K562 (cell line): Measurements from ENCODE around the gene OGFR. TPM values are rescaled to one million over a fixed set of nuclear protein-coding genes. Genes with fewer than 3 reads are reported as not detected.
A peak's percentile ranks its signal among the peaks of the same experiment; 100 is the strongest.

ENCODE experiments used
- CBFB ChIP-seq: sonication (generic); formaldehyde crosslinking; IDR thresholded peaks from 2 replicates; pipeline ENCODE4 v1.4.0; 2020; ENCODE audit warnings: mild to moderate bottlenecking, missing genetic modification reagents
- CCNT2 ChIP-seq: IDR thresholded peaks from 2 replicates; pipeline ENCODE4 v1.6.1; 2011; ENCODE audit warnings: borderline replicate concordance, low read depth, mild to moderate bottlenecking, moderate library complexity, mixed read lengths, low read length; ENCODE audit not compliant: insufficient read length; ENCODE audit errors: extremely low read depth
- CHAMP1 ChIP-seq: fragments of 450-650 bp; IDR thresholded peaks from 2 replicates; pipeline ENCODE4 v1.6.1; 2016; ENCODE audit warnings: mild to moderate bottlenecking
- CHD4 ChIP-seq: fragments of 200-600 bp; sonication (generic); IDR thresholded peaks from 3 replicates; pipeline ENCODE4 v1.6.1; 2012; ENCODE audit warnings: low read depth, mild to moderate bottlenecking, mixed read lengths, low read length, inconsistent platforms; ENCODE audit not compliant: insufficient read depth, insufficient replicate concordance, poor library complexity, severe bottlenecking
- E2F8 ChIP-seq: fragments of 450-650 bp; IDR thresholded peaks from 2 replicates; pipeline ENCODE4 v1.7.1; 2018; ENCODE audit warnings: mild to moderate bottlenecking, low read depth; ENCODE audit not compliant: partially characterized antibody
- KDM2B ChIP-seq: fragments of 250-450 bp; sonication (Bioruptor Pico); IDR thresholded peaks from 2 replicates; pipeline ENCODE4 v1.8.0; 2021; ENCODE audit warnings: mild to moderate bottlenecking, moderate library complexity
- MECOM ChIP-seq: fragments of 250-450 bp; sonication (Bioruptor Pico); IDR thresholded peaks from 2 replicates; pipeline ENCODE4 v1.8.0; 2022; ENCODE audit warnings: inconsistent platforms
- MEF2A ChIP-seq: IDR thresholded peaks from 2 replicates; pipeline ENCODE4 v1.6.1; 2011; ENCODE audit warnings: low read depth, mild to moderate bottlenecking, low read length, moderate library complexity; ENCODE audit not compliant: control insufficient read depth
- MLLT1 ChIP-seq, 2 experiments: fragments of 450-650 bp; IDR thresholded peaks; 2 replicates each; pipeline ENCODE4 v1.6.1; 2016
- MTA2 ChIP-seq: fragments of 450-650 bp; IDR thresholded peaks from 2 replicates; pipeline ENCODE4 v1.6.1; 2016; ENCODE audit warnings: low read depth
- MXI1 ChIP-seq: IDR thresholded peaks from 2 replicates; pipeline ENCODE4 v1.6.1; 2011; ENCODE audit warnings: low read depth, mild to moderate bottlenecking, improper control_type of control experiment, low read length
- NFATC3 ChIP-seq: fragments of 450-650 bp; IDR thresholded peaks from 2 replicates; pipeline ENCODE4 v1.6.1; 2017; ENCODE audit warnings: mild to moderate bottlenecking
- PTTG1 ChIP-seq: fragments of 450-650 bp; IDR thresholded peaks from 2 replicates; pipeline ENCODE4 v1.6.1; 2016; ENCODE audit warnings: low read depth, mild to moderate bottlenecking, missing genetic modification characterization, missing compliant biosample characterization
- PYGO2 ChIP-seq: fragments of 450-650 bp; IDR thresholded peaks from 2 replicates; pipeline ENCODE4 v1.6.1; 2016; ENCODE audit warnings: mild to moderate bottlenecking, missing genetic modification characterization, moderate library complexity, missing compliant biosample characterization
- SAP30 ChIP-seq: fragments of 200-600 bp; sonication (generic); IDR thresholded peaks from 2 replicates; pipeline ENCODE4 v1.6.1; 2012; ENCODE audit warnings: borderline replicate concordance, low read depth, mild to moderate bottlenecking, moderate library complexity, low read length, control low read depth, inconsistent platforms; ENCODE audit not compliant: insufficient read depth, poor library complexity, severe bottlenecking
- SIN3A ChIP-seq, 2 experiments: fragments of 150-350 bp in 1 of 2; IDR thresholded peaks; 2 replicates each; pipeline ENCODE4 v1.6.1; 2011 to 2016; ENCODE audit warnings: borderline replicate concordance in 2 of 2, low read depth in 2 of 2, low read length in 2 of 2, mild to moderate bottlenecking in 2 of 2, moderate library complexity in 2 of 2; ENCODE audit not compliant: control insufficient read depth in 1 of 2
- SPI1 ChIP-seq: IDR thresholded peaks from 2 replicates; pipeline ENCODE4 v1.6.1; 2011; ENCODE audit warnings: low read depth, low read length, control low read depth, borderline replicate concordance
- TEAD2 ChIP-seq: fragments of 450-650 bp; IDR thresholded peaks from 2 replicates; pipeline ENCODE4 v1.6.1; 2016; ENCODE audit warnings: missing genetic modification characterization, control low read depth, missing compliant biosample characterization
- TRIM28 ChIP-seq: fragments of 450-650 bp; IDR thresholded peaks from 2 replicates; pipeline ENCODE4 v1.6.1; 2017
- ZBTB1 ChIP-seq: sonication (generic); formaldehyde crosslinking; IDR thresholded peaks from 2 replicates; pipeline ENCODE4 v1.8.1; 2023; ENCODE audit warnings: missing genetic modification reagents, low read depth, mild to moderate bottlenecking, borderline replicate concordance
- ZNF174 ChIP-seq: fragments of 250-450 bp; sonication (Bioruptor Pico); IDR thresholded peaks from 2 replicates; pipeline ENCODE4 v1.4.0; 2020; ENCODE audit warnings: mild to moderate bottlenecking
- polyA plus RNA-seq, 8 experiments: library from polyadenylated mRNA; depleted of rRNA in 4 of 8; stranded (reverse) in 5 of 8; unstranded in 3 of 8; fragments of >200 nt; fragmentation: Nextera tagmentation in 2 of 8; fragmentation: Illumina TruSeq in 1 of 8; extraction: Ambion mirVana in 2 of 8; extraction: Trizol in 1 of 8; gene quantifications; 2 replicates each; pipeline versions ENCODE4 v1.2.1 to v1.2.3, GENCODE V29; 2011 to 2014; ENCODE audit warnings: inconsistent platforms in 1 of 8, missing spikeins in 1 of 8
- total RNA-seq, 7 experiments: library from RNA; depleted of rRNA in 6 of 7; stranded (reverse); fragments of >200 nt in 6 of 7; fragmentation: Illumina TruSeq in 2 of 7; extraction: Trizol in 2 of 7; gene quantifications; 2 replicates each; pipeline versions ENCODE4 v1.2.1 to v1.2.3, GENCODE V29; 2011 to 2021; ENCODE audit warnings: low replicate concordance in 1 of 7

OGFR gene
- total and polyA plus RNA-seq, 9 of the 15 experiments (the other 6 are each of a cell fraction or from before 2014, with no cell fraction given) = 0.39 to 56.3 (median 17.5) TPM

- no peak for TF ChIP-seq CHD4
- TF ChIP-seq MLLT1 (IDR thresholded peaks at IDR 0.05) = no peak
- no peak for TF ChIP-seq CBFB (CRISPR knock-in tag)
- TF ChIP-seq TRIM28 = no peak
- peak; percentile 22 for TF ChIP-seq CCNT2
- TF ChIP-seq MECOM (CRISPR knock-in tag) = no peak
- peak; percentile 53; the same call in 1 of the 2 replicates for TF ChIP-seq KDM2B (CRISPR knock-in tag)
- no peak for TF ChIP-seq TEAD2 (tag)
- no peak for TF ChIP-seq MTA2
- TF ChIP-seq MXI1 = 0 out of 2 replicates have a peak, but pooled peaks have one; percentile 55
- no peak for TF ChIP-seq ZNF174
- TF ChIP-seq SIN3A (IDR thresholded peaks at IDR 0.05; ENCODE audit: borderline replicate concordance in 2 of 2, control insufficient read depth in 1 of 2, low read depth in 2 of 2, low read length in 2 of 2) = peak in 1 of 2 experiments; percentile 86; a peak in 1 of 4 replicates
- TF ChIP-seq CHAMP1 = no peak
- TF ChIP-seq SAP30 = peak; percentile 77
- TF ChIP-seq MEF2A = no peak
- TF ChIP-seq NFATC3 = no peak
- TF ChIP-seq E2F8 = no peak
- no peak for TF ChIP-seq SPI1
- TF ChIP-seq ZBTB1 = no peak
- TF ChIP-seq PYGO2 (tag) = no peak
- TF ChIP-seq PTTG1 (tag) = no peak
Observed at GRCh38 chr20:62804627-62805154, at the start of gene OGFR (continued).
